ENCODE data around the gene PRKCZ. TPM values are rescaled to one million over a fixed set of nuclear protein-coding genes. Genes with fewer than 3 reads are reported as not detected.
A peak's percentile ranks its signal among the peaks of the same experiment; 100 is the strongest.

The PRKCZ gene
- total RNA-seq, 1 experiment from 2014 or later: 36.0 TPM

DNA sequence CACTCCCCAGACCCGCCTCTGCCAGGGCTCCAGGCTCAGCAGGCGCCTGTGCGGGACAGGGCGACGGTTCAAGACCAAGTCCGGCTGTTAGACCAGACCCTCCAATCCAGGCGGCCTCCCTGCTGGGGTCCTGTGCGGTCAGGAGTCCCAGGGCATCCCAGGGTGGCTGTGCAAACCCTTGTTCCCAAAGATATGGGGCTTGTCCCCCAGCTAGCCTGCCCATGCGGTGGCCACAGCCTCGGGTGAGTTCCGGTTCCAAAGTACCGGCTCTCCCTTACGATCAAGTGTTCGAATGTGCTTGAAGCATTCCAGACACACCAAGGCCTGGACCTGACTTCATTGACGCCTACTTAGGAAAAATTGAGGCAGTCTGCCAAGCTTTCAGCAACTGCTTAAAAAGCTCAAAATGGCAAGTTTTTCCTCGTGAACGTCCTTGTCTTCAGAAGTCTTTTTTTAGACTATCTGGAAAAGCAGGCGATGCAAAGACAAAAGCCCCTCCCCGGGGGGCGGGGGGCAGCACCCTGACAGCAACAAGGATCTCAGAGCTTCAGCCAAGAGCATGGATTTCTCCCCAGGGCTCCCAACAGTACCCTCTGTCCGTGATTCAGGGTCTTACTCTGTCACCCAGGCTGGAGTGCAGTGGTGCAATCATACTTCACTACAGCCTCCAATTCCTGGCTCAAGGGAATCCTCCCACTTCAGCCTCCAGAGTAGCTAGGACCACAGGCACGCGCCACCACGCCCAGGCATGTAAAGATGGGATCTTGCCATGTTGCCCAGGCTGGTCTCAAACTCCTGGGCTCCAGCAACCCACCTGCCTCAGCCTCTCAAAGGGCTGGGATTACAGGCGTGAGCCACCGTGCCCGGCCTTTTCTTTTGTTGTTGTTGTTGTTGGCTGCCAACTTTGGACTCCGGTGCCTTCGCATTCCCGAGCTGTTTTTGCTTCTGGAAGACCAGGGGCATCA, 142.1 kb downstream of the PRKCZ start:
- Histone ChIP-seq H2AFZ (no peak overlapping the region), H4K20me1 (ENCODE audit: insufficient read depth) (no peaks in the 10 kb centered on the region), H3K27ac (no peak overlapping the region), H3K27me3 (ENCODE audit: insufficient read depth, low read depth) (no peaks in the 10 kb centered on the region), H3K4me1 (replicated peaks; ENCODE audit: insufficient read depth) (peaks cover 4% of the 10 kb centered on the region; the same call in 1 of the 2 replicates), H3K9me2 (ENCODE audit: insufficient read depth) (no peaks in the 10 kb centered on the region), H3K79me2 (ENCODE audit: low read depth) (no peaks in the 10 kb centered on the region), H3K4me2 (no peak overlapping the region), H3K36me3 (ENCODE audit: low read depth) (no peaks in the 10 kb centered on the region), H3F3A (ENCODE audit: insufficient read depth, low read depth) (peaks cover 5% of the 10 kb centered on the region), H3K9me3 (ENCODE audit: insufficient read depth, low read depth) (no peaks in the 10 kb centered on the region), H3K4me3 (no peak overlapping the region)
- ChIA-PET POLR2A (ENCODE audit: unreplicated experiment) (interaction anchor here (0.7 kb wide), 1 partner anchor 57 kb away, joined by 5 read pairs; no protein-coding TSS in a partner anchor), CTCF (no interaction called here)
- no peak for TF ChIP-seq EZH2 (IDR thresholded peaks at IDR 0.05; ENCODE audit: low read depth)
- TF ChIP-seq, protein P1, sequence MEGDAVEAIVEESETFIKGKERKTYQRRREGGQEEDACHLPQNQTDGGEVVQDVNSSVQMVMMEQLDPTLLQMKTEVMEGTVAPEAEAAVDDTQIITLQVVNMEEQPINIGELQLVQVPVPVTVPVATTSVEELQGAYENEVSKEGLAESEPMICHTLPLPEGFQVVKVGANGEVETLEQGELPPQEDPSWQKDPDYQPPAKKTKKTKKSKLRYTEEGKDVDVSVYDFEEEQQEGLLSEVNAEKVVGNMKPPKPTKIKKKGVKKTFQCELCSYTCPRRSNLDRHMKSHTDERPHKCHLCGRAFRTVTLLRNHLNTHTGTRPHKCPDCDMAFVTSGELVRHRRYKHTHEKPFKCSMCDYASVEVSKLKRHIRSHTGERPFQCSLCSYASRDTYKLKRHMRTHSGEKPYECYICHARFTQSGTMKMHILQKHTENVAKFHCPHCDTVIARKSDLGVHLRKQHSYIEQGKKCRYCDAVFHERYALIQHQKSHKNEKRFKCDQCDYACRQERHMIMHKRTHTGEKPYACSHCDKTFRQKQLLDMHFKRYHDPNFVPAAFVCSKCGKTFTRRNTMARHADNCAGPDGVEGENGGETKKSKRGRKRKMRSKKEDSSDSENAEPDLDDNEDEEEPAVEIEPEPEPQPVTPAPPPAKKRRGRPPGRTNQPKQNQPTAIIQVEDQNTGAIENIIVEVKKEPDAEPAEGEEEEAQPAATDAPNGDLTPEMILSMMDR (conservative IDR thresholded peaks at IDR 0.05): no peak
- intact Hi-C loops (cut with micrococcal nuclease; ENCODE audit: unreplicated experiment): loop anchor here (10.0 kb wide), 1 partner anchor 1232 kb away; no protein-coding TSS in a partner anchor
- BruUV-seq (replicated peaks): no TSS peak
- DNase-seq: no peak

DNA sequence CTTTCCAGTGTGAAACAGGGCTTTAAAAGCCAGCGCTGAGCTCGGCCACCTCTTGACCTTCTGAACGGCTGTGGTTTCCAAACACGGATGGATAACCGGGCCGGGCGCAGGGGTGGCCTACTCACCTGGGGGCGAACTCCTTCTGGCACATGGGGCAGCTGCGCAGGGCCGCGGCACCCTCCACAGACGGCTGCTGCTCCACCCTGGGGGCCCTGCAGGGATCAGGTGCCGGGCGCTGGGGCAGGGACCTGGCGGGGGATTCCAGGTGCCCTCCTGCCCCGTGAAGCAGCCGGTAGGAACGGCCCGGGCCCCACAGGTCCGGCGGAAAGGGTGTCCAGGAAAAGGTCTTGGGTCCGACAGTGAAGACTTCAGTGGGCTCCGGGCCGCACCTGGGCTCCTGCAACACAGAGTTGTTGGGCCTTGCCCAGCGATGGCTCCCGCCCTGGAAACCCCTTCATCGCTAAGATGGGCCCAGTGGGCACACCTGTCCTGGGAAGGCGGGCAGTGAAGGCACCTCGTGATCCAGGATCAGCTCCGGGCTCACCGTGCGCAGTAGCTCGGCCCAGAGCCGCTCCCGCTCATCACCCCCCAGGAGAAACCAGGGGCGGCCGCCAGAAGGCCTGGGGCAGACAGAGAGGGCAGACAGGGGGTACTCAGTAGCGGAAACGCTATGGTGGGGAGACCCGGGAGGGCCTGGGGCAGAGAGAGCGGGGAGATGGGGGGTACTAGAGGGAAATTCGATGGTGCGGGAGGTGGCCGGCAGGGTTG, 143.5 kb downstream of the PRKCZ start:
- Histone ChIP-seq H3F3A (ENCODE audit: insufficient read depth, low read depth) (peaks cover 5% of the 10 kb centered on the region), H3K36me3 (ENCODE audit: low read depth) (no peaks in the 10 kb centered on the region), H2AFZ (no peak overlapping the region), H3K4me2 (peak overlapping the region; percentile 74), H4K20me1 (ENCODE audit: insufficient read depth) (no peaks in the 10 kb centered on the region), H3K79me2 (ENCODE audit: low read depth) (no peaks in the 10 kb centered on the region), H3K4me3 (peak overlapping the region; percentile 48; the same call in 1 of the 2 replicates), H3K27ac (no peak overlapping the region), H3K4me1 (replicated peaks; ENCODE audit: insufficient read depth) (peaks cover 4% of the 10 kb centered on the region; the same call in 1 of the 2 replicates), H3K27me3 (ENCODE audit: insufficient read depth, low read depth) (no peaks in the 10 kb centered on the region), H3K9me2 (ENCODE audit: insufficient read depth) (no peaks in the 10 kb centered on the region), H3K9me3 (ENCODE audit: insufficient read depth, low read depth) (no peaks in the 10 kb centered on the region)
- BruUV-seq (replicated peaks): TSS peak; percentile 48
- ChIA-PET POLR2A (ENCODE audit: unreplicated experiment) (no interaction called here), CTCF (interaction anchor here (0.7 kb wide), 1 partner anchor 19 kb away, joined by 6 read pairs; no protein-coding TSS in a partner anchor)
- no peak for TF ChIP-seq EZH2 (IDR thresholded peaks at IDR 0.05; ENCODE audit: low read depth)
- TF ChIP-seq, protein P1 (conservative IDR thresholded peaks at IDR 0.05): no peak
- intact Hi-C loops (cut with micrococcal nuclease; ENCODE audit: unreplicated experiment): loop anchor here (10.0 kb wide), 1 partner anchor 1231 kb away; no protein-coding TSS in a partner anchor
- DNase-seq: no peak

- H2AFZ ChIP-seq: peak within 1 kb of the TSS; percentile 79
- H3K27me3 ChIP-seq (ENCODE audit: insufficient read depth, low read depth): no peaks in the 10 kb centered on the region
- intact Hi-C loops (cut with micrococcal nuclease; ENCODE audit: unreplicated experiment): loop anchor here (10.0 kb wide), 1 partner anchor 1230 kb away; no protein-coding TSS in a partner anchor
- H3K36me3 ChIP-seq (ENCODE audit: low read depth): no peaks in the 10 kb centered on the region
- no peaks in the 10 kb centered on the region for H3K9me2 ChIP-seq (ENCODE audit: insufficient read depth)
- peak within 1 kb of the TSS; percentile 60 for H3K4me3 ChIP-seq
- BruUV-seq (replicated peaks): no TSS peak
- no peaks in the 10 kb centered on the region for H4K20me1 ChIP-seq (ENCODE audit: insufficient read depth)
- POLR2A ChIA-PET (ENCODE audit: unreplicated experiment): interaction anchor here (0.8 kb wide), 1 partner anchor 211 kb away, joined by 8 read pairs; no protein-coding TSS in a partner anchor
- CTCF ChIA-PET: interaction anchor here (0.6 to 2.1 kb wide), 6 partner anchors 10 to 1422 kb away, joined by 3 to 15 read pairs (median 5); partner anchors contain the start of genes MORN1 and RER1
- H3K4me2 ChIP-seq: peak within 1 kb of the TSS; percentile 78
- peaks cover 4% of the 10 kb centered on the region for H3K4me1 ChIP-seq (replicated peaks; ENCODE audit: insufficient read depth)
- TF ChIP-seq, protein P1 (conservative IDR thresholded peaks at IDR 0.05): no peak
- TF ChIP-seq EZH2 (IDR thresholded peaks at IDR 0.05; ENCODE audit: low read depth): no peak
- DNase-seq: no peak
- no peaks in the 10 kb centered on the region for H3K9me3 ChIP-seq (ENCODE audit: insufficient read depth, low read depth)
- H3K27ac ChIP-seq: no peak within 1 kb of the TSS
- H3F3A ChIP-seq (ENCODE audit: insufficient read depth, low read depth): peaks cover 5% of the 10 kb centered on the region
- H3K79me2 ChIP-seq (ENCODE audit: low read depth): no peaks in the 10 kb centered on the region
Observed at GRCh38 chr1:2194319-2194897, 144.2 kb downstream of the PRKCZ start, which contains the start of gene FAAP20. FAAP20 (minus strand) TSS chr1:2194772; CDS start chr1:2194749, 23 bp downstream.

Data from PC-9 (cell line).